Loucy (cell line): ENCODE results near the gene ENPEP.

Experiments
- EZH2phosphoT487 ChIP-seq: fragments of 200-600 bp; IDR thresholded peaks from 2 replicates; pipeline ENCODE4 v1.6.1; 2018; ENCODE audit warnings: antibody characterized with exemption, mild to moderate bottlenecking, moderate library complexity, borderline replicate concordance
- TF ChIP-seq, protein P1 (sequence below): fragments of 200-600 bp; sonication (generic); conservative IDR thresholded peaks from 2 replicates; pipeline ENCODE4 v1.5.1; 2014; ENCODE audit warnings: mild to moderate bottlenecking, antibody characterized with exemption, low read length

GRCh38 chr4:110526589-110526988, 50.6 kb downstream of the ENPEP start:
- TF ChIP-seq, protein P1, sequence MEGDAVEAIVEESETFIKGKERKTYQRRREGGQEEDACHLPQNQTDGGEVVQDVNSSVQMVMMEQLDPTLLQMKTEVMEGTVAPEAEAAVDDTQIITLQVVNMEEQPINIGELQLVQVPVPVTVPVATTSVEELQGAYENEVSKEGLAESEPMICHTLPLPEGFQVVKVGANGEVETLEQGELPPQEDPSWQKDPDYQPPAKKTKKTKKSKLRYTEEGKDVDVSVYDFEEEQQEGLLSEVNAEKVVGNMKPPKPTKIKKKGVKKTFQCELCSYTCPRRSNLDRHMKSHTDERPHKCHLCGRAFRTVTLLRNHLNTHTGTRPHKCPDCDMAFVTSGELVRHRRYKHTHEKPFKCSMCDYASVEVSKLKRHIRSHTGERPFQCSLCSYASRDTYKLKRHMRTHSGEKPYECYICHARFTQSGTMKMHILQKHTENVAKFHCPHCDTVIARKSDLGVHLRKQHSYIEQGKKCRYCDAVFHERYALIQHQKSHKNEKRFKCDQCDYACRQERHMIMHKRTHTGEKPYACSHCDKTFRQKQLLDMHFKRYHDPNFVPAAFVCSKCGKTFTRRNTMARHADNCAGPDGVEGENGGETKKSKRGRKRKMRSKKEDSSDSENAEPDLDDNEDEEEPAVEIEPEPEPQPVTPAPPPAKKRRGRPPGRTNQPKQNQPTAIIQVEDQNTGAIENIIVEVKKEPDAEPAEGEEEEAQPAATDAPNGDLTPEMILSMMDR = no peak
- TF ChIP-seq EZH2phosphoT487 = no peak
